HCT116 (cell line): ENCODE results near the gene KCNAB2.

Experiments used
- CTCF ChIP-seq, 3 experiments: fragments of 200-600 bp in 1 of 3; sonication (generic) in 1 of 3; IDR thresholded peaks in 2 of 3; conservative IDR thresholded peaks in 1 of 3; 2 replicates each; pipeline ENCODE4 v1.5.1; 2012 to 2017; ENCODE audit warnings: low read depth in 2 of 3, low read length in 2 of 3, antibody characterized with exemption in 1 of 3, borderline replicate concordance in 1 of 3, control low read depth in 1 of 3, mild to moderate bottlenecking in 1 of 3, mixed read lengths in 1 of 3, mixed run types in 1 of 3, moderate library complexity in 1 of 3; ENCODE audit not compliant: insufficient read depth in 1 of 3
- MAX ChIP-seq: IDR thresholded peaks from 2 replicates; pipeline ENCODE4 v1.6.1; 2012
- POLR2A ChIP-seq: IDR thresholded peaks from 2 replicates; pipeline ENCODE4 v1.7.0; 2011; ENCODE audit warnings: borderline replicate concordance; ENCODE audit not compliant: insufficient read depth, insufficient read length; ENCODE audit errors: extremely low read depth
- POLR2AphosphoS5 ChIP-seq: IDR thresholded peaks from 2 replicates; pipeline ENCODE4 v1.6.1; 2011; ENCODE audit warnings: mild to moderate bottlenecking, low read depth, low read length, moderate library complexity
- SP1 ChIP-seq: IDR thresholded peaks from 2 replicates; pipeline ENCODE4 v1.6.1; 2012; ENCODE audit warnings: low read depth
- TCF7L2 ChIP-seq: IDR thresholded peaks from 2 replicates; pipeline ENCODE4 v1.7.0; 2011; ENCODE audit warnings: borderline replicate concordance, inconsistent platforms; ENCODE audit not compliant: insufficient read depth, insufficient read length; ENCODE audit errors: extremely low read depth

GRCh38 chr1:6083801-6084446 lies 38.2 kb downstream of the KCNAB2 start:
- TF ChIP-seq POLR2A = no peak
- TF ChIP-seq CTCF (IDR thresholded peaks at IDR 0.05 in 2 of 3, conservative IDR thresholded peaks at IDR 0.05 in 1 of 3; ENCODE audit: borderline replicate concordance in 1 of 3, insufficient read depth in 1 of 3, low read depth in 2 of 3, low read length in 2 of 3) = no peak
- no peak for TF ChIP-seq POLR2AphosphoS5
- no peak for TF ChIP-seq TCF7L2
- no peak for TF ChIP-seq SP1
- TF ChIP-seq MAX = no peak
